GM23338 (cell line): ENCODE results near the gene CCBE1. TPM values are rescaled to one million over a fixed set of nuclear protein-coding genes. Genes with fewer than 3 reads are reported as not detected.

Source experiments
- ATAC-seq: fragments of 200-7000 bp; cut with Tn5 transposase; 3 replicates; pipeline ENCODE4 v1.9.1; 2020
- DNase-seq: peaks from one replicate; pipeline ENCODE4 v3.0.0-alpha.2; 2015; ENCODE audit warnings: low spot score
- H2AFZ ChIP-seq: fragments of 200-600 bp; sonication (generic); 2 replicates; pipeline ENCODE4 v1.8.0; 2016; ENCODE audit warnings: antibody characterized with exemption, mild to moderate bottlenecking, moderate library complexity
- H3F3A ChIP-seq: fragments of 200-600 bp; sonication (generic); replicated peaks from 2 replicates; pipeline ENCODE4 v1.8.0; 2017; ENCODE audit warnings: antibody characterized with exemption, mixed run types, low read depth
- H3K27ac ChIP-seq: fragments of 200-600 bp; sonication (generic); 2 replicates; pipeline ENCODE4 v1.6.1; 2016; ENCODE audit warnings: low read depth
- H3K27me3 ChIP-seq: fragments of 200-600 bp; sonication (generic); 2 replicates; pipeline ENCODE4 v1.8.0; 2016; ENCODE audit warnings: mild to moderate bottlenecking, mixed run types, moderate library complexity; ENCODE audit not compliant: insufficient read depth
- H3K36me3 ChIP-seq: fragments of 200-600 bp; sonication (generic); 2 replicates; pipeline ENCODE4 v1.8.0; 2016; ENCODE audit warnings: mild to moderate bottlenecking; ENCODE audit not compliant: insufficient read depth
- H3K4me1 ChIP-seq: fragments of 200-600 bp; sonication (generic); 2 replicates; pipeline ENCODE4 v1.8.0; 2016; ENCODE audit warnings: mild to moderate bottlenecking, moderate library complexity; ENCODE audit not compliant: insufficient read depth
- H3K4me2 ChIP-seq: fragments of 200-600 bp; sonication (generic); 2 replicates; pipeline ENCODE4 v1.7.1; 2017; ENCODE audit warnings: mixed run types
- H3K4me3 ChIP-seq: fragments of 200-600 bp; sonication (generic); 2 replicates; pipeline ENCODE4 v1.6.1; 2016; ENCODE audit warnings: mixed run types
- H3K79me2 ChIP-seq: fragments of 200-600 bp; sonication (generic); replicated peaks from 2 replicates; pipeline ENCODE4 v1.8.0; 2017; ENCODE audit warnings: mild to moderate bottlenecking; ENCODE audit not compliant: insufficient read depth
- H3K9me2 ChIP-seq: fragments of 200-600 bp; sonication (generic); 2 replicates; pipeline ENCODE4 v1.8.0; 2017; ENCODE audit not compliant: insufficient read depth
- H4K20me1 ChIP-seq: fragments of 200-600 bp; sonication (generic); replicated peaks from 2 replicates; pipeline ENCODE4 v1.8.0; 2017; ENCODE audit warnings: mild to moderate bottlenecking; ENCODE audit not compliant: insufficient read depth
- H3K27ac Mint-ChIP-seq: 2 replicates; pipeline ENCODE4 v1.8.0; 2020; ENCODE audit warnings: inconsistent platforms, mild to moderate bottlenecking, moderate library complexity, mixed read lengths
- H3K27me3 Mint-ChIP-seq: 3 replicates; pipeline ENCODE4 v1.8.0; 2022; ENCODE audit warnings: low read depth, mild to moderate bottlenecking, moderate library complexity, mixed read lengths, inconsistent platforms; ENCODE audit not compliant: insufficient read depth, poor library complexity
- H3K36me3 Mint-ChIP-seq: 3 replicates; pipeline ENCODE4 v1.8.0; 2021; ENCODE audit warnings: low read depth, mild to moderate bottlenecking, inconsistent platforms, moderate library complexity, mixed read lengths
- H3K4me1 Mint-ChIP-seq: 3 replicates; pipeline ENCODE4 v1.8.0; 2020; ENCODE audit warnings: mild to moderate bottlenecking, inconsistent platforms, mixed read lengths
- H3K4me3 Mint-ChIP-seq: 3 replicates; pipeline ENCODE4 v1.8.0; 2021; ENCODE audit warnings: moderate library complexity, mild to moderate bottlenecking, inconsistent platforms, mixed read lengths
- H3K9me3 Mint-ChIP-seq: 3 replicates; pipeline ENCODE4 v1.8.0; 2020; ENCODE audit warnings: moderate library complexity, mild to moderate bottlenecking, inconsistent platforms, mixed read lengths
- CREB1 ChIP-seq: fragments of 250-450 bp; sonication (Bioruptor Pico); IDR thresholded peaks from 2 replicates; pipeline ENCODE4 v1.5.0; 2020; ENCODE audit warnings: low read depth, mild to moderate bottlenecking, moderate library complexity
- EZH2 ChIP-seq: fragments of 200-600 bp; sonication (generic); IDR thresholded peaks from one replicate; pipeline ENCODE4 v1.8.0; 2017; ENCODE audit warnings: antibody characterized with exemption, mild to moderate bottlenecking, low read depth; ENCODE audit not compliant: unreplicated experiment
- EZH2phosphoT487 ChIP-seq: fragments of 200-600 bp; sonication (generic); IDR thresholded peaks from one replicate; pipeline ENCODE4 v1.8.1; 2018; ENCODE audit warnings: antibody characterized with exemption; ENCODE audit not compliant: unreplicated experiment
- JUNB ChIP-seq: IDR thresholded peaks from one replicate; pipeline ENCODE4 v1.6.1; 2016; ENCODE audit warnings: antibody characterized with exemption; ENCODE audit not compliant: unreplicated experiment
- NANOG ChIP-seq: IDR thresholded peaks from 2 replicates; pipeline ENCODE4 v1.6.1; 2016; ENCODE audit warnings: antibody characterized with exemption, borderline replicate concordance
- POLR2AphosphoS5 ChIP-seq: IDR thresholded peaks from 2 replicates; pipeline ENCODE4 v1.6.1; 2016; ENCODE audit warnings: antibody characterized with exemption, low read depth
- STAT1 ChIP-seq: IDR thresholded peaks from one replicate; pipeline ENCODE4 v1.6.1; 2016; ENCODE audit warnings: antibody characterized with exemption; ENCODE audit not compliant: unreplicated experiment
- ZNF114 ChIP-seq: fragments of 250-450 bp; sonication (Bioruptor Pico); IDR thresholded peaks from 2 replicates; pipeline ENCODE4 v1.5.0; 2020; ENCODE audit warnings: mild to moderate bottlenecking, moderate library complexity
- ZNF331 ChIP-seq: fragments of 250-450 bp; sonication (Bioruptor Pico); IDR thresholded peaks from 2 replicates; pipeline ENCODE4 v1.5.0; 2020; ENCODE audit warnings: low read depth, mild to moderate bottlenecking, moderate library complexity
- polyA plus RNA-seq: library from polyadenylated mRNA; unstranded; fragments of >200 nt; fragmentation: Nextera tagmentation; extraction: Ambion mirVana; gene quantifications from 2 replicates; pipeline ENCODE4 v1.2.1, GENCODE V29; 2016
- total RNA-seq: library from RNA; depleted of rRNA; stranded (reverse); fragments of >200 nt; shearing (Covaris generic); gene quantifications from 2 replicates; pipeline ENCODE4 v1.2.3, GENCODE V29; 2014
- TF ChIP-seq, protein P1 (sequence below): IDR thresholded peaks from 2 replicates; pipeline ENCODE4 v1.6.1; 2016; ENCODE audit warnings: antibody characterized with exemption
- TF ChIP-seq, protein P2 (sequence below): fragments of 250-450 bp; sonication (Bioruptor Pico); IDR thresholded peaks from 2 replicates; pipeline ENCODE4 v1.5.0; 2020; ENCODE audit warnings: mild to moderate bottlenecking, moderate library complexity
- TF ChIP-seq, protein P3 (sequence below): IDR thresholded peaks from one replicate; pipeline ENCODE4 v1.6.1; 2018; ENCODE audit warnings: antibody characterized with exemption; ENCODE audit not compliant: unreplicated experiment
- TF ChIP-seq, protein P4 (sequence below), 2 experiments: fragments of 200-600 bp in 1 of 2; sonication (generic) in 1 of 2; conservative IDR thresholded peaks; 2 replicates each; pipeline versions ENCODE4 v1.5.1 to v1.6.1; 2016 to 2017; ENCODE audit warnings: antibody characterized with exemption in 2 of 2, low read depth in 2 of 2, mild to moderate bottlenecking in 2 of 2, moderate library complexity in 1 of 2

CCBE1 gene
- total and polyA plus RNA-seq, 2 experiments from 2014 or later, result 2.1 to 2.6 TPM

DNA sequence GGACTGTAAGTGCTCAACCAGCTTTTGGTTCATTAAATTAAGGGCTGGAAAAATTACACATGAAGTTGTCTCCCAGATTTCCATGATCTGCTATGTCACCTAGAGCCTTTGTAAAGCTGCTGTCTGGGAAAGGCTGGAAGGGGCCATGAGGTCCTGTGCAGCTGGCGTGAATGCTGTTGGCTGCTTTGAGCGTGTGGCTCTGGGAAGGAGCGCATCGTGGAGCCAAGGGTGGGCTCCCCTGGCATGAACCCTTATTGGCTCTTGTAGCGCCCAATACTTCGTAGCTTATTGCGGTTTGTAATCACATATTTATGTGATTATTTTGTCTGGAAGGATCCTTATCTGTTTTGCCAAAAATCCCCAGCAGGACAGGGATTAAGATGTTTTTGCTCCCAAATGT lies 267.6 kb downstream of the CCBE1 start:
- no peak for ATAC-seq
- DNase-seq, result no peak
- H3K4me3 Mint-ChIP-seq, result no peak overlapping the region
- H3F3A ChIP-seq, result no peaks in the 10 kb centered on the region
- H3K9me2 ChIP-seq, result no peaks in the 10 kb centered on the region
- no peaks in the 10 kb centered on the region for H3K36me3 ChIP-seq
- H3K27ac ChIP-seq, result no peak overlapping the region
- no peak overlapping the region for H3K4me2 ChIP-seq
- no peaks in the 10 kb centered on the region for H3K4me1 ChIP-seq
- no peak overlapping the region for H3K27ac Mint-ChIP-seq
- H2AFZ ChIP-seq, result no peak overlapping the region
- H3K27me3 ChIP-seq, result no peaks in the 10 kb centered on the region
- H3K9me3 Mint-ChIP-seq, result no peaks in the 10 kb centered on the region
- no peaks in the 10 kb centered on the region for H4K20me1 ChIP-seq
- H3K4me3 ChIP-seq, result no peak overlapping the region
- no peaks in the 10 kb centered on the region for H3K79me2 ChIP-seq
- TF ChIP-seq EZH2phosphoT487 (no peak), NANOG (no peak), JUNB (no peak), STAT1 (no peak), CREB1 (CRISPR knock-in tag) (no peak), POLR2AphosphoS5 (no peak), ZNF114 (CRISPR knock-in tag) (no peak), EZH2 (no peak), ZNF331 (CRISPR knock-in tag) (no peak)
- TF ChIP-seq, protein P1, sequence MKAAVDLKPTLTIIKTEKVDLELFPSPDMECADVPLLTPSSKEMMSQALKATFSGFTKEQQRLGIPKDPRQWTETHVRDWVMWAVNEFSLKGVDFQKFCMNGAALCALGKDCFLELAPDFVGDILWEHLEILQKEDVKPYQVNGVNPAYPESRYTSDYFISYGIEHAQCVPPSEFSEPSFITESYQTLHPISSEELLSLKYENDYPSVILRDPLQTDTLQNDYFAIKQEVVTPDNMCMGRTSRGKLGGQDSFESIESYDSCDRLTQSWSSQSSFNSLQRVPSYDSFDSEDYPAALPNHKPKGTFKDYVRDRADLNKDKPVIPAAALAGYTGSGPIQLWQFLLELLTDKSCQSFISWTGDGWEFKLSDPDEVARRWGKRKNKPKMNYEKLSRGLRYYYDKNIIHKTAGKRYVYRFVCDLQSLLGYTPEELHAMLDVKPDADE, result no peak
- TF ChIP-seq, protein P2, sequence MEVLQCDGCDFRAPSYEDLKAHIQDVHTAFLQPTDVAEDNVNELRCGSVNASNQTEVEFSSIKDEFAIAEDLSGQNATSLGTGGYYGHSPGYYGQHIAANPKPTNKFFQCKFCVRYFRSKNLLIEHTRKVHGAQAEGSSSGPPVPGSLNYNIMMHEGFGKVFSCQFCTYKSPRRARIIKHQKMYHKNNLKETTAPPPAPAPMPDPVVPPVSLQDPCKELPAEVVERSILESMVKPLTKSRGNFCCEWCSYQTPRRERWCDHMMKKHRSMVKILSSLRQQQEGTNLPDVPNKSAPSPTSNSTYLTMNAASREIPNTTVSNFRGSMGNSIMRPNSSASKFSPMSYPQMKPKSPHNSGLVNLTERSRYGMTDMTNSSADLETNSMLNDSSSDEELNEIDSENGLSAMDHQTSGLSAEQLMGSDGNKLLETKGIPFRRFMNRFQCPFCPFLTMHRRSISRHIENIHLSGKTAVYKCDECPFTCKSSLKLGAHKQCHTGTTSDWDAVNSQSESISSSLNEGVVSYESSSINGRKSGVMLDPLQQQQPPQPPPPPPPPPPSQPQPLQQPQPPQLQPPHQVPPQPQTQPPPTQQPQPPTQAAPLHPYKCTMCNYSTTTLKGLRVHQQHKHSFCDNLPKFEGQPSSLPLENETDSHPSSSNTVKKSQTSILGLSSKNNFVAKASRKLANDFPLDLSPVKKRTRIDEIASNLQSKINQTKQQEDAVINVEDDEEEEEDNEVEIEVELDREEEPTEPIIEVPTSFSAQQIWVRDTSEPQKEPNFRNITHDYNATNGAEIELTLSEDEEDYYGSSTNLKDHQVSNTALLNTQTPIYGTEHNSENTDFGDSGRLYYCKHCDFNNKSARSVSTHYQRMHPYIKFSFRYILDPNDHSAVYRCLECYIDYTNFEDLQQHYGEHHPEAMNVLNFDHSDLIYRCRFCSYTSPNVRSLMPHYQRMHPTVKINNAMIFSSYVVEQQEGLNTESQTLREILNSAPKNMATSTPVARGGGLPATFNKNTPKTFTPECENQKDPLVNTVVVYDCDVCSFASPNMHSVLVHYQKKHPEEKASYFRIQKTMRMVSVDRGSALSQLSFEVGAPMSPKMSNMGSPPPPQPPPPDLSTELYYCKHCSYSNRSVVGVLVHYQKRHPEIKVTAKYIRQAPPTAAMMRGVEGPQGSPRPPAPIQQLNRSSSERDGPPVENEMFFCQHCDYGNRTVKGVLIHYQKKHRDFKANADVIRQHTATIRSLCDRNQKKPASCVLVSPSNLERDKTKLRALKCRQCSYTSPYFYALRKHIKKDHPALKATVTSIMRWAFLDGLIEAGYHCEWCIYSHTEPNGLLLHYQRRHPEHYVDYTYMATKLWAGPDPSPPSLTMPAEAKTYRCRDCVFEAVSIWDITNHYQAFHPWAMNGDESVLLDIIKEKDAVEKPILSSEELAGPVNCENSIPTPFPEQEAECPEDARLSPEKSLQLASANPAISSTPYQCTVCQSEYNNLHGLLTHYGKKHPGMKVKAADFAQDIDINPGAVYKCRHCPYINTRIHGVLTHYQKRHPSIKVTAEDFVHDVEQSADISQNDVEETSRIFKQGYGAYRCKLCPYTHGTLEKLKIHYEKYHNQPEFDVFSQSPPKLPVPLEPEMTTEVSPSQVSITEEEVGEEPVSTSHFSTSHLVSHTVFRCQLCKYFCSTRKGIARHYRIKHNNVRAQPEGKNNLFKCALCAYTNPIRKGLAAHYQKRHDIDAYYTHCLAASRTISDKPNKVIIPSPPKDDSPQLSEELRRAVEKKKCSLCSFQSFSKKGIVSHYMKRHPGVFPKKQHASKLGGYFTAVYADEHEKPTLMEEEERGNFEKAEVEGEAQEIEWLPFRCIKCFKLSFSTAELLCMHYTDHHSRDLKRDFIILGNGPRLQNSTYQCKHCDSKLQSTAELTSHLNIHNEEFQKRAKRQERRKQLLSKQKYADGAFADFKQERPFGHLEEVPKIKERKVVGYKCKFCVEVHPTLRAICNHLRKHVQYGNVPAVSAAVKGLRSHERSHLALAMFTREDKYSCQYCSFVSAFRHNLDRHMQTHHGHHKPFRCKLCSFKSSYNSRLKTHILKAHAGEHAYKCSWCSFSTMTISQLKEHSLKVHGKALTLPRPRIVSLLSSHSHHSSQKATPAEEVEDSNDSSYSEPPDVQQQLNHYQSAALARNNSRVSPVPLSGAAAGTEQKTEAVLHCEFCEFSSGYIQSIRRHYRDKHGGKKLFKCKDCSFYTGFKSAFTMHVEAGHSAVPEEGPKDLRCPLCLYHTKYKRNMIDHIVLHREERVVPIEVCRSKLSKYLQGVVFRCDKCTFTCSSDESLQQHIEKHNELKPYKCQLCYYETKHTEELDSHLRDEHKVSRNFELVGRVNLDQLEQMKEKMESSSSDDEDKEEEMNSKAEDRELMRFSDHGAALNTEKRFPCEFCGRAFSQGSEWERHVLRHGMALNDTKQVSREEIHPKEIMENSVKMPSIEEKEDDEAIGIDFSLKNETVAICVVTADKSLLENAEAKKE (CRISPR knock-in tag), result no peak
- TF ChIP-seq, protein P3, sequence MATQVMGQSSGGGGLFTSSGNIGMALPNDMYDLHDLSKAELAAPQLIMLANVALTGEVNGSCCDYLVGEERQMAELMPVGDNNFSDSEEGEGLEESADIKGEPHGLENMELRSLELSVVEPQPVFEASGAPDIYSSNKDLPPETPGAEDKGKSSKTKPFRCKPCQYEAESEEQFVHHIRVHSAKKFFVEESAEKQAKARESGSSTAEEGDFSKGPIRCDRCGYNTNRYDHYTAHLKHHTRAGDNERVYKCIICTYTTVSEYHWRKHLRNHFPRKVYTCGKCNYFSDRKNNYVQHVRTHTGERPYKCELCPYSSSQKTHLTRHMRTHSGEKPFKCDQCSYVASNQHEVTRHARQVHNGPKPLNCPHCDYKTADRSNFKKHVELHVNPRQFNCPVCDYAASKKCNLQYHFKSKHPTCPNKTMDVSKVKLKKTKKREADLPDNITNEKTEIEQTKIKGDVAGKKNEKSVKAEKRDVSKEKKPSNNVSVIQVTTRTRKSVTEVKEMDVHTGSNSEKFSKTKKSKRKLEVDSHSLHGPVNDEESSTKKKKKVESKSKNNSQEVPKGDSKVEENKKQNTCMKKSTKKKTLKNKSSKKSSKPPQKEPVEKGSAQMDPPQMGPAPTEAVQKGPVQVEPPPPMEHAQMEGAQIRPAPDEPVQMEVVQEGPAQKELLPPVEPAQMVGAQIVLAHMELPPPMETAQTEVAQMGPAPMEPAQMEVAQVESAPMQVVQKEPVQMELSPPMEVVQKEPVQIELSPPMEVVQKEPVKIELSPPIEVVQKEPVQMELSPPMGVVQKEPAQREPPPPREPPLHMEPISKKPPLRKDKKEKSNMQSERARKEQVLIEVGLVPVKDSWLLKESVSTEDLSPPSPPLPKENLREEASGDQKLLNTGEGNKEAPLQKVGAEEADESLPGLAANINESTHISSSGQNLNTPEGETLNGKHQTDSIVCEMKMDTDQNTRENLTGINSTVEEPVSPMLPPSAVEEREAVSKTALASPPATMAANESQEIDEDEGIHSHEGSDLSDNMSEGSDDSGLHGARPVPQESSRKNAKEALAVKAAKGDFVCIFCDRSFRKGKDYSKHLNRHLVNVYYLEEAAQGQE, result no peak
- TF ChIP-seq, protein P4, sequence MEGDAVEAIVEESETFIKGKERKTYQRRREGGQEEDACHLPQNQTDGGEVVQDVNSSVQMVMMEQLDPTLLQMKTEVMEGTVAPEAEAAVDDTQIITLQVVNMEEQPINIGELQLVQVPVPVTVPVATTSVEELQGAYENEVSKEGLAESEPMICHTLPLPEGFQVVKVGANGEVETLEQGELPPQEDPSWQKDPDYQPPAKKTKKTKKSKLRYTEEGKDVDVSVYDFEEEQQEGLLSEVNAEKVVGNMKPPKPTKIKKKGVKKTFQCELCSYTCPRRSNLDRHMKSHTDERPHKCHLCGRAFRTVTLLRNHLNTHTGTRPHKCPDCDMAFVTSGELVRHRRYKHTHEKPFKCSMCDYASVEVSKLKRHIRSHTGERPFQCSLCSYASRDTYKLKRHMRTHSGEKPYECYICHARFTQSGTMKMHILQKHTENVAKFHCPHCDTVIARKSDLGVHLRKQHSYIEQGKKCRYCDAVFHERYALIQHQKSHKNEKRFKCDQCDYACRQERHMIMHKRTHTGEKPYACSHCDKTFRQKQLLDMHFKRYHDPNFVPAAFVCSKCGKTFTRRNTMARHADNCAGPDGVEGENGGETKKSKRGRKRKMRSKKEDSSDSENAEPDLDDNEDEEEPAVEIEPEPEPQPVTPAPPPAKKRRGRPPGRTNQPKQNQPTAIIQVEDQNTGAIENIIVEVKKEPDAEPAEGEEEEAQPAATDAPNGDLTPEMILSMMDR (conservative IDR thresholded peaks at IDR 0.05; ENCODE audit: low read depth in 2 of 2), result no peak
- no peaks in the 10 kb centered on the region; the same call in 2 of the 3 replicates for H3K4me1 Mint-ChIP-seq
- H3K27me3 Mint-ChIP-seq, result peaks cover 5% of the 10 kb centered on the region
- H3K36me3 Mint-ChIP-seq, result no peaks in the 10 kb centered on the region
